K562 (cell line): ENCODE results near the gene EXOC3L2. TPM values are rescaled to one million over a fixed set of nuclear protein-coding genes. Genes with fewer than 3 reads are reported as not detected.

Experiments
- ADNP ChIP-seq: fragments of 200-800 bp; sonication (Bioruptor generic); IDR thresholded peaks from 2 replicates; pipeline ENCODE4 v1.6.1; 2016; ENCODE audit warnings: missing genetic modification characterization, missing compliant biosample characterization
- FOXP4 ChIP-seq: sonication (generic); formaldehyde crosslinking; IDR thresholded peaks from 2 replicates; pipeline ENCODE4 v1.8.0; 2022; ENCODE audit warnings: mild to moderate bottlenecking, missing genetic modification reagents, borderline replicate concordance
- IRF2 ChIP-seq: sonication (generic); formaldehyde crosslinking; IDR thresholded peaks from 2 replicates; pipeline ENCODE4 v1.8.1; 2022; ENCODE audit warnings: mild to moderate bottlenecking, missing genetic modification reagents
- NCOA6 ChIP-seq: fragments of 450-650 bp; IDR thresholded peaks from 2 replicates; pipeline ENCODE4 v1.6.1; 2017; ENCODE audit warnings: mild to moderate bottlenecking
- RERE ChIP-seq: sonication (generic); formaldehyde crosslinking; IDR thresholded peaks from 2 replicates; pipeline ENCODE4 v1.8.0; 2023; ENCODE audit warnings: missing genetic modification reagents, mild to moderate bottlenecking, borderline replicate concordance
- SPI1 ChIP-seq: IDR thresholded peaks from 2 replicates; pipeline ENCODE4 v1.6.1; 2011; ENCODE audit warnings: low read depth, low read length, control low read depth, borderline replicate concordance
- U2AF1 ChIP-seq: fragments of 200-400 bp; formaldehyde crosslinking; optimal IDR thresholded peaks from 2 replicates; pipeline ENCODE3; 2017; ENCODE audit warnings: mild to moderate bottlenecking, low read depth, low read length, moderate library complexity
- VEZF1 ChIP-seq: fragments of 200-800 bp; sonication (Bioruptor generic); IDR thresholded peaks from 2 replicates; pipeline ENCODE4 v1.6.1; 2017; ENCODE audit warnings: missing genetic modification characterization, missing compliant biosample characterization
- ZNF3 ChIP-seq: fragments of 250-450 bp; sonication (Bioruptor Pico); IDR thresholded peaks from 2 replicates; pipeline ENCODE4 v1.5.0; 2021; ENCODE audit warnings: mild to moderate bottlenecking, moderate library complexity
- ZNF589 ChIP-seq: fragments of 200-800 bp; sonication (Bioruptor generic); IDR thresholded peaks from 2 replicates; pipeline ENCODE4 v1.6.1; 2016; ENCODE audit warnings: low read depth, missing genetic modification characterization, missing compliant biosample characterization
- polyA plus RNA-seq, 8 experiments: library from polyadenylated mRNA; depleted of rRNA in 4 of 8; stranded (reverse) in 5 of 8; unstranded in 3 of 8; fragments of >200 nt; fragmentation: Nextera tagmentation in 2 of 8; fragmentation: Illumina TruSeq in 1 of 8; extraction: Ambion mirVana in 2 of 8; extraction: Trizol in 1 of 8; gene quantifications; 2 replicates each; pipeline versions ENCODE4 v1.2.1 to v1.2.3, GENCODE V29; 2011 to 2014; ENCODE audit warnings: inconsistent platforms in 1 of 8, missing spikeins in 1 of 8
- total RNA-seq, 7 experiments: library from RNA; depleted of rRNA in 6 of 7; stranded (reverse); fragments of >200 nt in 6 of 7; fragmentation: Illumina TruSeq in 2 of 7; extraction: Trizol in 2 of 7; gene quantifications; 2 replicates each; pipeline versions ENCODE4 v1.2.1 to v1.2.3, GENCODE V29; 2011 to 2021; ENCODE audit warnings: low replicate concordance in 1 of 7
- TF ChIP-seq, protein P1 (sequence below): fragments of 450-650 bp; IDR thresholded peaks from 2 replicates; pipeline ENCODE4 v1.7.1; 2018; ENCODE audit warnings: mild to moderate bottlenecking, low read depth; ENCODE audit not compliant: partially characterized antibody
- TF ChIP-seq, protein P2 (sequence below): fragments of 450-650 bp; IDR thresholded peaks from one replicate; pipeline ENCODE4 v1.6.1; 2018; ENCODE audit warnings: mild to moderate bottlenecking, moderate library complexity; ENCODE audit not compliant: partially characterized antibody

Gene EXOC3L2
- total and polyA plus RNA-seq, 9 of the 15 experiments (the other 6 are each of a cell fraction or from before 2014, with no cell fraction given): 0.31 to 19.0 (median 2.4) TPM

GRCh38 chr19:45179072-45179891 lies 65.9 kb downstream of the EXOC3L2 start (continued):
- TF ChIP-seq NCOA6: peak; percentile 71; the same call in 1 of the 2 replicates
- TF ChIP-seq U2AF1: no peak
- TF ChIP-seq, protein P1, sequence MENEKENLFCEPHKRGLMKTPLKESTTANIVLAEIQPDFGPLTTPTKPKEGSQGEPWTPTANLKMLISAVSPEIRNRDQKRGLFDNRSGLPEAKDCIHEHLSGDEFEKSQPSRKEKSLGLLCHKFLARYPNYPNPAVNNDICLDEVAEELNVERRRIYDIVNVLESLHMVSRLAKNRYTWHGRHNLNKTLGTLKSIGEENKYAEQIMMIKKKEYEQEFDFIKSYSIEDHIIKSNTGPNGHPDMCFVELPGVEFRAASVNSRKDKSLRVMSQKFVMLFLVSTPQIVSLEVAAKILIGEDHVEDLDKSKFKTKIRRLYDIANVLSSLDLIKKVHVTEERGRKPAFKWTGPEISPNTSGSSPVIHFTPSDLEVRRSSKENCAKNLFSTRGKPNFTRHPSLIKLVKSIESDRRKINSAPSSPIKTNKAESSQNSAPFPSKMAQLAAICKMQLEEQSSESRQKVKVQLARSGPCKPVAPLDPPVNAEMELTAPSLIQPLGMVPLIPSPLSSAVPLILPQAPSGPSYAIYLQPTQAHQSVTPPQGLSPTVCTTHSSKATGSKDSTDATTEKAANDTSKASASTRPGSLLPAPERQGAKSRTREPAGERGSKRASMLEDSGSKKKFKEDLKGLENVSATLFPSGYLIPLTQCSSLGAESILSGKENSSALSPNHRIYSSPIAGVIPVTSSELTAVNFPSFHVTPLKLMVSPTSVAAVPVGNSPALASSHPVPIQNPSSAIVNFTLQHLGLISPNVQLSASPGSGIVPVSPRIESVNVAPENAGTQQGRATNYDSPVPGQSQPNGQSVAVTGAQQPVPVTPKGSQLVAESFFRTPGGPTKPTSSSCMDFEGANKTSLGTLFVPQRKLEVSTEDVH: no peak
- no peak for TF ChIP-seq RERE (CRISPR knock-in tag)
- no peak for TF ChIP-seq ZNF3 (CRISPR knock-in tag)
- no peak for TF ChIP-seq ADNP (tag)
- TF ChIP-seq IRF2: no peak
- no peak for TF ChIP-seq ZNF589
- TF ChIP-seq FOXP4 (CRISPR knock-in tag): 0 out of 2 replicates have a peak, but pooled peaks have one; percentile 59
- TF ChIP-seq VEZF1: peak; percentile 38; the same call in 1 of the 2 replicates
- TF ChIP-seq, protein P2, sequence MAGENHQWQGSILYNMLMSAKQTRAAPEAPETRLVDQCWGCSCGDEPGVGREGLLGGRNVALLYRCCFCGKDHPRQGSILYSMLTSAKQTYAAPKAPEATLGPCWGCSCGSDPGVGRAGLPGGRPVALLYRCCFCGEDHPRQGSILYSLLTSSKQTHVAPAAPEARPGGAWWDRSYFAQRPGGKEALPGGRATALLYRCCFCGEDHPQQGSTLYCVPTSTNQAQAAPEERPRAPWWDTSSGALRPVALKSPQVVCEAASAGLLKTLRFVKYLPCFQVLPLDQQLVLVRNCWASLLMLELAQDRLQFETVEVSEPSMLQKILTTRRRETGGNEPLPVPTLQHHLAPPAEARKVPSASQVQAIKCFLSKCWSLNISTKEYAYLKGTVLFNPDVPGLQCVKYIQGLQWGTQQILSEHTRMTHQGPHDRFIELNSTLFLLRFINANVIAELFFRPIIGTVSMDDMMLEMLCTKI: no peak
- no peak for TF ChIP-seq SPI1
